Naive thymus-derived CD8-positive, alpha-beta T cell (primary cell): Measurements from ENCODE around the gene SCMH1. TPM values are rescaled to one million over a fixed set of nuclear protein-coding genes. Genes with fewer than 3 reads are reported as not detected.

ENCODE experiments used
- ATAC-seq, 2 donors: fragments of 150-1000 bp; cut with Tn5 transposase in 1 of 2; sonication (Bioruptor Pico), chemical (Tn5 transposase) in 1 of 2; 1 replicate in 1 of 2; 2 replicates in 1 of 2; pipeline ENCODE4 v1.10.0; 2021; ENCODE audit warnings: mild to moderate bottlenecking in 2 of 2, moderate library complexity in 2 of 2
- POLR2A ChIA-PET: fragments of 350-600 bp; sonication (Branson Sonifier 250); formaldehyde crosslinking; loops from one replicate; lab custom pipeline; 2021; ENCODE audit warnings: antibody characterized with exemption; lab: Charles Lee
- DNase-seq, 10 donors: peaks; one replicate each; pipeline versions ENCODE4 v3.0.0 to v3.0.0-alpha.2; 2020 to 2022
- H3K27ac Mint-ChIP-seq, 10 donors: one replicate each; pipeline ENCODE4 v1.8.0; 2020 to 2022; ENCODE audit warnings: mild to moderate bottlenecking in 10 of 10, mixed read lengths in 10 of 10, moderate library complexity in 4 of 10, inconsistent platforms in 1 of 10
- H3K27me3 Mint-ChIP-seq, 5 donors: one replicate each; pipeline ENCODE4 v1.8.0; 2021 to 2022; ENCODE audit warnings: mixed read lengths in 5 of 5
- H3K36me3 Mint-ChIP-seq, 3 donors: one replicate each; pipeline ENCODE4 v1.8.0; 2020 to 2022; ENCODE audit warnings: mixed read lengths in 3 of 3, mild to moderate bottlenecking in 2 of 3, inconsistent platforms in 1 of 3
- H3K4me1 Mint-ChIP-seq, 4 donors: one replicate each; pipeline ENCODE4 v1.8.0; 2021 to 2022; ENCODE audit warnings: mixed read lengths in 4 of 4
- H3K4me3 Mint-ChIP-seq, 10 donors: one replicate each; pipeline ENCODE4 v1.8.0; 2020 to 2022; ENCODE audit warnings: mild to moderate bottlenecking in 10 of 10, mixed read lengths in 10 of 10, moderate library complexity in 6 of 10, inconsistent platforms in 1 of 10
- H3K9me3 Mint-ChIP-seq, 9 donors: one replicate each; pipeline ENCODE4 v1.8.0; 2020 to 2022; ENCODE audit warnings: mixed read lengths in 9 of 9, mild to moderate bottlenecking in 3 of 9, inconsistent platforms in 1 of 9, moderate library complexity in 1 of 9
- polyA plus RNA-seq, 3 donors: library from polyadenylated mRNA; unstranded; fragments of 300-500 nt; fragmentation: Illumina TruSeq; gene quantifications; one replicate each; pipeline ENCODE4 v1.2.3, GENCODE V29; 2021
- total RNA-seq, 8 experiments: library from RNA in 2 of 8; stranded (reverse) in 2 of 8; gene quantifications; one replicate each; pipeline ENCODE4 v1.2.3 and lab custom pipeline; 2021 to 2026

Gene SCMH1
- total and polyA plus RNA-seq, 5 experiments from 2014 or later, result 2.5 to 18.1 (median 7.3) TPM

- Mint-ChIP-seq H3K4me3 (no peak overlapping the region), H3K27me3 (no peaks in the 10 kb centered on the region), H3K4me1 (peaks cover 12 to 18% (median 14%) of the 10 kb centered on the region in 4 donors), H3K27ac (peak overlapping the region in 9 of 10 donors; percentile 23 to 85 (median 70)), H3K9me3 (no peaks in the 10 kb centered on the region), H3K36me3 (peaks cover 0 to 34% (median 2%) of the 10 kb centered on the region in 3 donors)
- ATAC-seq (no peak), DNase-seq (no peak)
- POLR2A ChIA-PET, result no interaction called here
These were observed 226.7 kb downstream of the SCMH1 start for GRCh38 chr1:41015281-41015896.

- H3K4me1 Mint-ChIP-seq, result peaks cover 12 to 18% (median 14%) of the 10 kb centered on the region in 4 donors
- peak overlapping the region in 9 of 10 donors; percentile 23 to 85 (median 70) for H3K27ac Mint-ChIP-seq
These were observed 227.2 kb downstream of the SCMH1 start for GRCh38 chr1:41014871-41015270.

GRCh38 chr1:41013796-41014195 lies 228.3 kb downstream of the SCMH1 start:
- no peak overlapping the region for H3K4me3 Mint-ChIP-seq

More at GRCh38 chr1:41014871-41015270, 227.2 kb downstream of the SCMH1 start:
- POLR2A ChIA-PET, result no interaction called here
- peak in 1 of 10 donors; percentile 12 for DNase-seq
- H3K4me3 Mint-ChIP-seq, result no peak overlapping the region
- peak in 1 of 2 donors; percentile 40 for ATAC-seq
- no peaks in the 10 kb centered on the region for H3K27me3 Mint-ChIP-seq
- H3K9me3 Mint-ChIP-seq, result no peaks in the 10 kb centered on the region
- H3K36me3 Mint-ChIP-seq, result peaks cover 0 to 39% (median 6%) of the 10 kb centered on the region in 3 donors

GRCh38 chr1:41013024-41013423 lies 229.1 kb downstream of the SCMH1 start:
- Mint-ChIP-seq H3K27ac (no peak overlapping the region), H3K4me1 (peaks cover 8 to 16% (median 14%) of the 10 kb centered on the region in 4 donors), H3K4me3 (no peak overlapping the region), H3K36me3 (peaks cover 0 to 52% (median 14%) of the 10 kb centered on the region in 3 donors), H3K27me3 (no peaks in the 10 kb centered on the region), H3K9me3 (no peaks in the 10 kb centered on the region)
- ATAC-seq (no peak), DNase-seq (no peak)
- POLR2A ChIA-PET, result no interaction called here

More at GRCh38 chr1:41013796-41014195, 228.3 kb downstream of the SCMH1 start:
- POLR2A ChIA-PET, result no interaction called here
- no peak for DNase-seq
- ATAC-seq, result no peak
- H3K4me1 Mint-ChIP-seq, result peaks cover 8 to 16% (median 14%) of the 10 kb centered on the region in 4 donors
- H3K27me3 Mint-ChIP-seq, result no peaks in the 10 kb centered on the region
- H3K36me3 Mint-ChIP-seq, result peaks cover 0 to 47% (median 12%) of the 10 kb centered on the region in 3 donors
- H3K27ac Mint-ChIP-seq, result peak overlapping the region in 5 of 10 donors; percentile 13 to 85 (median 43)
- no peaks in the 10 kb centered on the region for H3K9me3 Mint-ChIP-seq

- peak overlapping the region in 1 of 10 donors; percentile 30 for H3K4me3 Mint-ChIP-seq
- peaks cover 8 to 15% (median 13%) of the 10 kb centered on the region in 4 donors for H3K4me1 Mint-ChIP-seq
- no peaks in the 10 kb centered on the region for H3K9me3 Mint-ChIP-seq
- H3K27me3 Mint-ChIP-seq, result no peaks in the 10 kb centered on the region
- peaks cover 0 to 76% (median 14%) of the 10 kb centered on the region in 3 donors for H3K36me3 Mint-ChIP-seq
- peak overlapping the region in 1 of 10 donors; percentile 16 for H3K27ac Mint-ChIP-seq
- POLR2A ChIA-PET, result no interaction called here
- ATAC-seq (no peak), DNase-seq (no peak)
These were observed 231.8 kb downstream of the SCMH1 start for GRCh38 chr1:41010345-41010744.

- Mint-ChIP-seq H3K4me1 (peaks cover 3 to 6% (median 5%) of the 10 kb centered on the region in 4 donors), H3K27ac (no peak overlapping the region), H3K36me3 (peaks cover 0 to 75% (median 14%) of the 10 kb centered on the region in 3 donors), H3K9me3 (no peaks in the 10 kb centered on the region), H3K27me3 (no peaks in the 10 kb centered on the region), H3K4me3 (no peak overlapping the region)
- POLR2A ChIA-PET, result no interaction called here
- ATAC-seq (no peak), DNase-seq (no peak)
These were observed 232.6 kb downstream of the SCMH1 start for GRCh38 chr1:41009466-41009865.

- no peak overlapping the region for H3K4me3 Mint-ChIP-seq
- peak overlapping the region in 3 of 10 donors; percentile 24 to 71 (median 29) for H3K27ac Mint-ChIP-seq
- no peak for DNase-seq
- no peaks in the 10 kb centered on the region for H3K9me3 Mint-ChIP-seq
- ATAC-seq, result no peak
- peaks cover 0 to 84% (median 20%) of the 10 kb centered on the region in 3 donors for H3K36me3 Mint-ChIP-seq
- no peaks in the 10 kb centered on the region for H3K27me3 Mint-ChIP-seq
- H3K4me1 Mint-ChIP-seq, result peaks cover 12 to 17% (median 16%) of the 10 kb centered on the region in 4 donors
- POLR2A ChIA-PET, result interaction anchor here (0.5 kb wide), 1 partner anchor 474 kb away, joined by 4 read pairs; no protein-coding TSS in a partner anchor
These were observed 234.9 kb downstream of the SCMH1 start for GRCh38 chr1:41006942-41007865.

GRCh38 chr1:41005876-41006275 lies 236.2 kb downstream of the SCMH1 start:
- H3K9me3 Mint-ChIP-seq, result no peaks in the 10 kb centered on the region
- peaks cover 13 to 21% (median 18%) of the 10 kb centered on the region in 4 donors for H3K4me1 Mint-ChIP-seq
- peaks cover 0 to 81% (median 20%) of the 10 kb centered on the region in 3 donors for H3K36me3 Mint-ChIP-seq
- no peak for ATAC-seq
- no peaks in the 10 kb centered on the region for H3K27me3 Mint-ChIP-seq
- POLR2A ChIA-PET, result interaction anchor here (4.7 kb wide), 1 partner anchor 26 kb away, joined by 28 read pairs; the partner anchor contains the start of gene CTPS1
- no peak overlapping the region for H3K4me3 Mint-ChIP-seq
- H3K27ac Mint-ChIP-seq, result no peak overlapping the region
- no peak for DNase-seq

GRCh38 chr1:41003640-41004220 lies 238.4 kb downstream of the SCMH1 start:
- H3K4me3 Mint-ChIP-seq, result peak overlapping the region in 4 of 10 donors; percentile 1 to 64 (median 26)
- DNase-seq (peak; percentile 60 to 94 (median 86)), ATAC-seq (peak; percentile 99 to 100)
- H3K27me3 Mint-ChIP-seq, result no peaks in the 10 kb centered on the region
- H3K36me3 Mint-ChIP-seq, result peaks cover 4 to 79% (median 25%) of the 10 kb centered on the region in 3 donors
- peak overlapping the region in 9 of 10 donors; percentile 9 to 92 (median 63) for H3K27ac Mint-ChIP-seq
- peaks cover 19 to 21% (median 21%) of the 10 kb centered on the region in 4 donors for H3K4me1 Mint-ChIP-seq
- POLR2A ChIA-PET, result interaction anchor here (1.1 to 4.7 kb wide), 5 partner anchors 21 to 553 kb away, joined by 3 to 28 read pairs (median 3); partner anchors contain the start of genes CITED4, CTPS1, NFYC and ZFP69B
- no peaks in the 10 kb centered on the region for H3K9me3 Mint-ChIP-seq

GRCh38 chr1:41003127-41003639 lies 238.9 kb downstream of the SCMH1 start:
- Mint-ChIP-seq H3K4me1 (peaks cover 19 to 21% (median 21%) of the 10 kb centered on the region in 4 donors), H3K4me3 (peak overlapping the region in 4 of 10 donors; percentile 1 to 64 (median 26)), H3K36me3 (peaks cover 5 to 79% (median 27%) of the 10 kb centered on the region in 3 donors), H3K27me3 (no peaks in the 10 kb centered on the region), H3K27ac (peak overlapping the region in 8 of 10 donors; percentile 9 to 79 (median 65)), H3K9me3 (no peaks in the 10 kb centered on the region)
- DNase-seq, result no peak
- ATAC-seq, result no peak
- POLR2A ChIA-PET, result interaction anchor here (1.1 to 4.7 kb wide), 5 partner anchors 20 to 553 kb away, joined by 3 to 28 read pairs (median 3); partner anchors contain the start of genes CITED4, CTPS1, NFYC and ZFP69B

GRCh38 chr1:40998668-40999067 lies 243.4 kb downstream of the SCMH1 start:
- Mint-ChIP-seq H3K9me3 (no peaks in the 10 kb centered on the region), H3K4me1 (peaks cover 16 to 18% (median 17%) of the 10 kb centered on the region in 4 donors), H3K27me3 (no peaks in the 10 kb centered on the region), H3K4me3 (no peak overlapping the region), H3K36me3 (peaks cover 14 to 84% (median 42%) of the 10 kb centered on the region in 3 donors), H3K27ac (peak overlapping the region in 3 of 10 donors; percentile 46 to 82 (median 82))
- POLR2A ChIA-PET, result no interaction called here
- no peak for DNase-seq
- no peak for ATAC-seq
